Stimulated activated CD4-positive, alpha-beta T cell treated with anti-CD3 and anti-CD28 coated beads, Interleukin-15, amount 100 ng/mL, for 1 hour (primary cell): ENCODE measurements around the gene SPIB.
A peak's percentile ranks its signal among the peaks of the same experiment; 100 is the strongest.

Experiments
- DNase-seq, 2 donors: peaks; one replicate each; pipeline ENCODE4 v3.0.0-alpha.2; 2020; ENCODE audit warnings: low read depth in 1 of 2, low spot score in 1 of 2

Gene SPIB

DNA sequence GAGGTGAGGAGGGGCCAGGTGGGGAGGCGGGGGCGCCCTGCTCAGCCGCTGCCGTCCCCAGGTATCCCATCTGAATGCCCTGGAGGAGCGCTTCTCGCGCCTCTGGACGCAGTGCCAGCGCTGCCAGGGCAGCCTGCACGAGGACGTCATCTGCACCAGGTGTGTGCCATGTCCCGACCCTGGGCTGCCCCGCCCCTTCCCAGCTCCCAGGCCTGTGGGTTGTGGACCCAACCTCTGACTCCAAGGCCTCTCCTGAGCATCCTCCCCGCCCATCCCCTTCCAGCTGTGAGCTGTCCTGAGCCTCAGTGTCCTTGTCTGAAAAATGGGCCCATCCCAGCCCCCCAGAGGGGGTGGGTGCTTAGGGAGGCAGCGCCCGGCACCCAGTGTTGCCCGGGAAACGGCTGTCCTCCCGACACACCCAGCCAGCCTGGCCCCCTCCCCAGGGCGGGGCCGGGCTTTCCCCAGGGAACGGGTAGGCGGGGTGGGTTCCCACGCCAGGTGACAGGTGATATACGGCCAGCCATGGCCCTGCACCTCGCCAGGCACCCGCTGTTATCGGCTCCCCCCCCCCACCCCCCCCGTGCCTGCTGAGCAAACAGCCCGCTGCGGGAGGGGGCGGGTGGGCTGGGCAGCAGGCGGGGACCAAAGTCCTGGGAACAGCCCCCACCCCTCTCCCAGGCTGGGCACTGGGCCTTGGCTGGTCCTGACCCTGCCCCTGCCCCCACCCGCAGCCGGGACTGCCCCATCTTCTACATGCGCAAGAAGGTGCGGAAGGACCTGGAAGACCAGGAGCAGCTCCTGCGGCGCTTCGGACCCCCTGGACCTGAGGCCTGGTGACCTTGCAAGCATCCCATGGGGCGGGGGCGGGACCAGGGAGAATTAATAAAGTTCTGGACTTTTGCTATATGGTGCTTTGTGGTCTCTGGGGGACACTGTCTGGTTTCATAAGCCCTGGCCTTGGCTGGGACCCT is 1.3 kb upstream of the SPIB start:
- DNase-seq, result no peak

DNA sequence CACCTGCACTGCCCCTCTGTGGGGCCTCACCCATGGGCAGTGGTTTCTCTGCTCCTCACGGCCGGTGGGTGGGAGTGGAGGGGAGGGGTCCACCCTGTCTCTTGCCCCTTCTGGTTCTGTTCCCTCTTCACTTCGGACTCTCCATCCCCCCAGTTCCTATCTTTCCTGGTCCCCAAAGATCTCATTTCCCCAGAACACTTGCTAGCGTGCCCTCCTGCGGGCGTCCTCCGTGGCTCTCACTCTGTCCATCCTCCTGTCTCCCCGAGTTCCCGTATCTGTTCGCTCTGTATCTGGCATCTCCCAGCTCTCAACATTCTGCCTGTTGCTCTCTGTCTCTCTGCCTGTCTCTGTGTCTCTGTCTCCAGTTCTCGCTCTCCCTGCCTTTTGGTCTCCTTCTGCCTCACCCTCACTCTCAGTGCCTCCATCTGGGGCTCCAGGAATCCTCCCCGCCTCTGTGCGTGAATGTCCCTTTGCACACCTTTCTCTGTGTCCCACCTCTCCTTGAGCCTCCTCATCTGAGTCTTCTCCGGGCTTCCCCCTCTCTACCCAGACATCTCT is 363 bp downstream of the SPIB start:
- no peak for DNase-seq

DNA sequence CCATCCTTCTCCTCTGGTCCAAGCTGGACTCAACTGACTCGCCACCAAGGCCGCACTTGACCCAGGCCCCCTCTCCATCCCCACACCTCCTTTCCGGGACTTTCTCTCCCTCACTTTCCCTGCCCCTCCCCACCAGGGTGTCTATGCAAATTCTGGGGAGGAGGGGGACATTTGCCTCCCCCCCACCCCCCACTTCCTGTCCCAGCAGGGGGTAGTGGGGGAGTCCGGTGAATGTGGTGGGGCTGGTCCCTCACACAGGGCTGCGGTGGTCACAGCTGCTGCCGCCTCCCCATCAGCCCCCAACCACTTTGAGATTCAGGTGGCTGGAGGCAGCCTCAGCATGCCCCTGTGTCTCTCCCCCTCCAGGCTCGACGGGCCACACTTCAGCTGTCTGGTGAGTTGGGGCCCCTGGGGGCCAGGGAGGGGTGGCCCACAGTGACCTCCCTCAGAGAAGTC is 870 bp downstream of the SPIB start:
- DNase-seq, result no peak

- DNase-seq, result no peak
Observed at GRCh38 chr19:50420127-50420526, 1.4 kb downstream of the SPIB start.

- DNase-seq, result no peak
Observed at GRCh38 chr19:50420808-50421207, 2.1 kb downstream of the SPIB start.

DNA sequence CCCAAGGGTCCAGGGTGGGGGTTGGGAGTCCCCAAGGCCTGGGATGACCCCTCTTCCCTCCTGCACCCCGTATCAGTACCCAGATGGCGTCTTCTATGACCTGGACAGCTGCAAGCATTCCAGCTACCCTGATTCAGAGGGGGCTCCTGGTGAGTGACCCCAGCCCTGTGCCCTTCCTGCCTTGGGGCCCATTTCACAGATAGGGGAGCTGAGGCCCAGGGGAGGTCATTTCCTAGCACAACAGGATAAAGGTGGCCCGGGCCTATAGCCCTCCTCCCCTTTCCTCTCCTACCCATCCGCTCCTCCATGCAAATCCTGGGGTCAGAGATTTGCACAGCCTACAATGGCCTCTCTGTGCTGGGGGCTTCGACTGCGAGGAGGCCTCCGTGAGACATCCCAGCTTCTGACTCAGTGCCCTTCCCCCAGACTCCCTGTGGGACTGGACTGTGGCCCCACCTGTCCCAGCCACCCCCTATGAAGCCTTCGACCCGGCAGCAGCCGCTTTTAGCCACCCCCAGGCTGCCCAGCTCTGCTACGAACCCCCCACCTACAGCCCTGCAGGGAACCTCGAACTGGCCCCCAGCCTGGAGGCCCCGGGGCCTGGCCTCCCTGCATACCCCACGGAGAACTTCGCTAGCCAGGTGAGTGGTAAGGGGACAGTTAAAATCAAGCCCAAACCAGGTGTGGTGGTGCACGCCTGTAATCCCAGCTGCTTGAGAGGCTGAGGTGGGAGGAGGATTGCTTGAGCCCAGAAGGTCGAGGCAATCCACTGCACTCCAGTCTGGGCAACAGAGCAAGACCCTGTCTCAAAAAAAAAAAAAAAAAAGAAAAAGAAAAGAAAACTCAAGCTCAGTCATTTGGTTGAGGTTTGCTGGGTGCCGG is 3.9 kb downstream of the SPIB start:
- DNase-seq, result no peak

DNA sequence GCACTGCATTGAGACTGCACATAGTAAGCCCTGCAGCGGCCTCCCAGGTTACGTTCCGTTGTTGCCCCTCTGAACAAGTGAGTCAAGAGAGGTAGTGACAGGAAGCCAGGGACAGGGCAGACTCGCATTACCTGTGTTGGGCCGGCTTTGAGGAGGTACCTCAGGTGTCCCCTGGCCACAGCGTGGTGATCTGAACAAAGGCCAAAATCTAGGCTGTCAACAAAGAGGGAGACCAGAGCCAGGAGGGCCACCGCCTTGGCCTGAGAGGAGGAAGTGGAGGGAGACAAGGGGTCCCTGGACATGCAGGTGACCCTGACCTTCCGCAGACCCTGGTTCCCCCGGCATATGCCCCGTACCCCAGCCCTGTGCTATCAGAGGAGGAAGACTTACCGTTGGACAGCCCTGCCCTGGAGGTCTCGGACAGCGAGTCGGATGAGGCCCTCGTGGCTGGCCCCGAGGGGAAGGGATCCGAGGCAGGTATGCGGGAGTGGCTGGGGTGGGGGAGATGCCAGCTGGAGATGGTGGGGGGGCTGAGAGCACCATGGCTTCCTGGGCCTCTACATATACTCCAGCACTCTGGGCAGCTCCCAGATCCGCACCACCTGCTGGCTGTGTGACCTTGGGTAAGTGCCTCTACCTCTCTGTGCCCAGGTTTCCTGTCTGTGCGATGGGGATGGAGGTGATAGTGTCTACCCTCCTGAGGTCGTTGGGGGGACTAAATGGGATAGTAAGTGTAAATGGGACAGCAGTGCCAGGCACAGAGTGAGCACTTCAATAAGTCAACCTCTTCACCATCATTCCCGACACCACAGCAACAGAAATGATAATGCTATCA is 4.8 kb downstream of the SPIB start:
- DNase-seq, result no peak

- DNase-seq, result no peak
Observed at GRCh38 chr19:50425581-50425980, 6.8 kb downstream of the SPIB start.

- DNase-seq, result no peak
Observed at GRCh38 chr19:50427318-50427925, 8.7 kb downstream of the SPIB start.

DNA sequence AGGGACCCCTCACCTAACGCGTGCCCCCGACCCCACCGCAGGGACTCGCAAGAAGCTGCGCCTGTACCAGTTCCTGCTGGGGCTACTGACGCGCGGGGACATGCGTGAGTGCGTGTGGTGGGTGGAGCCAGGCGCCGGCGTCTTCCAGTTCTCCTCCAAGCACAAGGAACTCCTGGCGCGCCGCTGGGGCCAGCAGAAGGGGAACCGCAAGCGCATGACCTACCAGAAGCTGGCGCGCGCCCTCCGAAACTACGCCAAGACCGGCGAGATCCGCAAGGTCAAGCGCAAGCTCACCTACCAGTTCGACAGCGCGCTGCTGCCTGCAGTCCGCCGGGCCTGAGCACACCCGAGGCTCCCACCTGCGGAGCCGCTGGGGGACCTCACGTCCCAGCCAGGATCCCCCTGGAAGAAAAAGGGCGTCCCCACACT is 9.3 kb downstream of the SPIB start:
- DNase-seq, result no peak

DNA sequence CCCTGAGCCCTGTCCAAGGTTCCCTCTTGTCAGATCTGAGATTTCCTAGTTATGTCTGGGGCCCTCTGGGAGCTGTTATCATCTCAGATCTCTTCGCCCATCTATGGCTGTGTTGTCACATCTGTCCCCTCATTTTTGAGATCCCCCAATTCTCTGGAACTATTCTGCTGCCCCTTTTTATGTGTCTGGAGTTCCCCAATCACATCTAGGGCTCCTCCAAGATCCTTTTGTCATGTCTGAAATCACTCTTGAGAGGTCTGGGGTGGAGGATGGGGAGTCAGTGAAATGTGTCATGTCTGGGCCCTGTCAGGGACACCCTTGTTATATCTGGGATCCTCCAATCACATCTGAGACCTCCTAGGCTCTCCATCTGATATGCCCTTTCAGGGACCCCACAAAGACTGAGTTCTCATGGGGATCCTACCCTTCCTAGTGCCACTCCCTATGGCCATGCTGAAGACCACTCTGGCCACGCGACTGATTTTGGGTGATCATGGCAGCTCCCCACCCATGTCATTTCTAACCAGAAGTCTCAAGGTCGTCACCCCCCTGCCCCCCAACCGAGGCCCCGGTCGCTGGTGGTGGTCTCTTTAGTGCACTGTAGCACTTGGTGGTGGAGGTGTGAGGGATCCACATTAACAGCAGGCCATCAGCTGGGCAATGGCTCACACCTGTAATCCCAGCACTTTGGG is 10.2 kb downstream of the SPIB start:
- no peak for DNase-seq

DNA sequence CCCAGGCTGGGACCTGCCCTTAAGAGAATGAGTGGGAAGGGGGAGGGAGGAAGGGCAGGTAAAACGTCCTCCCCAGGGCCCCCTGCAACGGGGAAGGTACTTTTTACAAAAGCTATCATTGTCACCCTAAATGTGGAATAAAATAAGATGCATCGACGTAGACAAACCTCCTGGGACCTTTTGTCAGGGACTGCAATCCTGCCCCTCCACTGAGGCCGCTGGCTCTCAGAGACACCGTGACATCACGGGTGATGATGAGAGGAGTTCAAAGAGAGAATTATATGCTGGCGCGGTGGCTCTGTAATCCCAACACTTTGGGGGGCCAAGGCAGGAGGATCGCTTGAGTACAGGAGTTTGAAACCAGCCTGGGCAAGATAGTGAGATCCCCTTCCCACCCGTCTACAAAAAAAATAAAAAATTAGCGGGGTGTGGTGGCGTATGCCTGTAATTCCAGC is 12.2 kb downstream of the SPIB start:
- DNase-seq, result no peak

GRCh38 chr19:50431343-50432220 is 12.8 kb downstream of the SPIB start:
- peak; percentile 78 to 84 for DNase-seq

DNA sequence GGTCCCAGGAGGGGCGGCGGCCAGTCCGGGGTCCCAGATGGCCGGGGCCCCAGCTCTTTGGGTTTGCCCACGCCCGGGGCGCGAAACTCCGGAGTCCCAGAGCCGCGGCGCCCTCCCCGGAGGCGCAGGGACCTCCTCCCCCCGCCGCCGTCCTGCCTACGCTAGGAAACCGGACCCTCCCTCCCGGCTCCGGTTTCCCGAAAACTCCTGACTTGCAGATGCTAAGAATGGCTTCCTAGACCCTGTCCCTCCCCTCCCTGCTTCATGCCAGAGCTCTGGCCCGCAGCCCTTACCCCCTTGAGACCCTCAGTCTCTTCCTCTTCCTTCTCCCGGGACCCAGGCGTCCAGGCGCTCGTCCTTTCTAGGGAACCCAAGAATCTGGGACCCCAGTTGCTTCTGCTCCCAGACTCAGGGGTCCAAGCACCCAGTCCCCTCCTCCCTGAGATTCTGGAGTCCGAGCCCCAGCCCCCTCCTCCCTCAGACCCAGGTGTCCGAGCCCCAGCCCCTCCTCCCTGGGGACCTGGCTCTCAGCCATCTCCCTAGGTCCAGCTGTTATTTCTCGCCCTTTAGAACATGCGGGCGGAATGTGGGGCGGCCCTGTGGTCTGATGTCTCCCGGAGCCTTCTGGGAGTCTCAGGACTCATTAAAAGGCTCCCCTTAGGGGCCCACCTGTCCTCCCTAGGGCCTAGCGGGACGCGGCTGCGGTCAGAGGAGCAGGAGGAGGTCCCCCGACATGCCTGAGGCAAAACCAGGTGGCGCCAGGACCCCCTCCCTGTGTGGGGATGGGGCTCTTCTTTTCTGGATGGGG is 13.7 kb downstream of the SPIB start, which contains the start of gene MYBPC2:
Gene MYBPC2 (plus strand): TSS at position 672 of the 808 bp plus-strand sequence. CDS start 62 bp downstream, at position 734.
- DNase-seq, result no peak

- no peak for DNase-seq
Observed at GRCh38 chr19:50433201-50434180, 14.8 kb downstream of the SPIB start.

DNA sequence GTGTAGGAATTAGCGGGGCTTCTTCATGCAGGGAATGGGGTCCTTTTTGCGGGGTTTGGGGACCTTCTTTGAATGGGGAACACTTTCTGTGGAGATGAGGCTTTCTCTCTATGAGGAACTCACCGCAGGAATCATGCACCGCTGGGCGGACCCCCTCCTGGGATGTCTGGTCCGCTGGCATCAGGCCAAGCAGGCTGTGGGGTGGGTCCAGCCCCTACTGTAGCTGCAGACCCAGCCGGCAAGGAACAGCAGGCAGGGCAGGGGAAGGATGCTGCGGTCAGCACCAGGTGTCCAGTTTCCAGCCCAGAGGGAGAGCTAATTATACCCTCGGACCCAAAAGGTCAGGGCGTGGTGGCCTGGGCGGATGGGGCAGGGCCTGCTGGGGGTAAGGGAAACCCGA is 15.8 kb downstream of the SPIB start:
- DNase-seq, result no peak
